MM.1S (cell line): ENCODE data around the gene CCDC8.

Experiments used
- EZH2 ChIP-seq: fragments of 300-600 bp; sonication (generic); optimal IDR thresholded peaks from 2 replicates; pipeline ENCODE3; 2017; ENCODE audit warnings: low read depth, mild to moderate bottlenecking, antibody characterized with exemption, low read length, mixed read lengths
- EZH2phosphoT487 ChIP-seq: fragments of 300-600 bp; sonication (generic); IDR thresholded peaks from 2 replicates; pipeline ENCODE4 v1.6.1; 2018; ENCODE audit warnings: antibody characterized with exemption, low read length
- TF ChIP-seq, protein P1 (sequence below): fragments of 300-600 bp; sonication (generic); IDR thresholded peaks from 2 replicates; pipeline ENCODE4 v1.5.1; 2016; ENCODE audit warnings: antibody characterized with exemption, low read length, mixed read lengths

GRCh38 chr19:46376241-46377153 lies 36.9 kb downstream of the CCDC8 start:
- TF ChIP-seq, protein P1, sequence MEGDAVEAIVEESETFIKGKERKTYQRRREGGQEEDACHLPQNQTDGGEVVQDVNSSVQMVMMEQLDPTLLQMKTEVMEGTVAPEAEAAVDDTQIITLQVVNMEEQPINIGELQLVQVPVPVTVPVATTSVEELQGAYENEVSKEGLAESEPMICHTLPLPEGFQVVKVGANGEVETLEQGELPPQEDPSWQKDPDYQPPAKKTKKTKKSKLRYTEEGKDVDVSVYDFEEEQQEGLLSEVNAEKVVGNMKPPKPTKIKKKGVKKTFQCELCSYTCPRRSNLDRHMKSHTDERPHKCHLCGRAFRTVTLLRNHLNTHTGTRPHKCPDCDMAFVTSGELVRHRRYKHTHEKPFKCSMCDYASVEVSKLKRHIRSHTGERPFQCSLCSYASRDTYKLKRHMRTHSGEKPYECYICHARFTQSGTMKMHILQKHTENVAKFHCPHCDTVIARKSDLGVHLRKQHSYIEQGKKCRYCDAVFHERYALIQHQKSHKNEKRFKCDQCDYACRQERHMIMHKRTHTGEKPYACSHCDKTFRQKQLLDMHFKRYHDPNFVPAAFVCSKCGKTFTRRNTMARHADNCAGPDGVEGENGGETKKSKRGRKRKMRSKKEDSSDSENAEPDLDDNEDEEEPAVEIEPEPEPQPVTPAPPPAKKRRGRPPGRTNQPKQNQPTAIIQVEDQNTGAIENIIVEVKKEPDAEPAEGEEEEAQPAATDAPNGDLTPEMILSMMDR: no peak
- TF ChIP-seq EZH2 (no peak), EZH2phosphoT487 (no peak)
